GM12878 (cell line): ENCODE data around the gene ZNF423. TPM values are rescaled to one million over a fixed set of nuclear protein-coding genes. Genes with fewer than 3 reads are reported as not detected.

Source experiments
- ATAC-seq: fragments of 200-7000 bp; cut with Tn5 transposase; 3 replicates; pipeline ENCODE4 v1.9.1; 2020; ENCODE audit warnings: mild to moderate bottlenecking, moderate library complexity
- BruUV-seq: library from RNA; stranded (reverse); fragments of 400-500 nt; replicated peaks from 2 replicates; lab custom pipeline; 2021; lab: Mats Ljungman, UMichigan
- CTCF ChIA-PET: fragments of 300-600 bp; sonication (Branson Sonifier 250); formaldehyde crosslinking; extraction: SDS; loops from one replicate; lab custom pipeline; 2021; ENCODE audit warnings: inconsistent platforms; lab: Yijun Ruan, JAX
- POLR2A ChIA-PET: fragments of 350-600 bp; formaldehyde crosslinking; extraction: SDS; loops from one replicate; lab custom pipeline; 2021; ENCODE audit warnings: inconsistent platforms; lab: Charles Lee
- RAD21 ChIA-PET: fragments of 300-600 bp; sonication (Branson Sonifier 250); formaldehyde crosslinking; loops from one replicate; lab custom pipeline; 2023; ENCODE audit warnings: antibody characterized with exemption; ENCODE audit not compliant: unreplicated experiment; lab: Charles Lee
- SMC1A ChIA-PET: fragments of 300-600 bp; sonication (Branson Sonifier 250); formaldehyde crosslinking; loops from one replicate; lab custom pipeline; 2023; ENCODE audit not compliant: unreplicated experiment, uncharacterized antibody; lab: Charles Lee
- DNase-seq: peaks from one replicate; pipeline ENCODE4 v3.0.0-alpha.2; 2011; ENCODE audit warnings: low read depth, low spot score
- FAIRE-seq: peaks from 3 replicates; lab custom pipeline; 2011; peaks lifted over from hg19 to GRCh38; lab: Jason Lieb, UNC
- H2AFZ ChIP-seq: 2 replicates; pipeline ENCODE4 v1.6.0; 2011; ENCODE audit warnings: low read depth, low read length, control low read depth; ENCODE audit not compliant: control insufficient read depth
- H3K27ac ChIP-seq: 2 replicates; pipeline ENCODE4 v1.5.1; 2011; ENCODE audit warnings: control low read depth; ENCODE audit not compliant: control insufficient read depth, insufficient read depth
- H3K27me3 ChIP-seq, 2 experiments: replicated peaks in 1 of 2; 2 replicates each; pipeline versions ENCODE4 v1.6.0 to v1.6.1; 2011; ENCODE audit warnings: low read length in 1 of 2; ENCODE audit not compliant: control insufficient read depth in 2 of 2, insufficient read depth in 2 of 2
- H3K36me3 ChIP-seq, 2 experiments: 2 replicates each; pipeline ENCODE4 v1.5.1; 2011; ENCODE audit warnings: low read length in 1 of 2; ENCODE audit not compliant: control insufficient read depth in 2 of 2, insufficient read depth in 2 of 2
- H3K4me1 ChIP-seq: 2 replicates; pipeline ENCODE4 v1.6.1; 2011; ENCODE audit warnings: mild to moderate bottlenecking, low read length, moderate library complexity, mixed read lengths; ENCODE audit not compliant: control insufficient read depth, insufficient read depth
- H3K4me2 ChIP-seq: 2 replicates; pipeline ENCODE4 v1.6.0; 2011; ENCODE audit warnings: control low read depth; ENCODE audit not compliant: control insufficient read depth, insufficient read depth
- H3K4me3 ChIP-seq: fragments of 200-600 bp; sonication (generic); 2 replicates; pipeline ENCODE4 v1.5.1; 2016
- H3K79me2 ChIP-seq: 2 replicates; pipeline ENCODE4 v1.6.0; 2011; ENCODE audit warnings: low read length; ENCODE audit not compliant: control insufficient read depth, insufficient read depth
- H3K9ac ChIP-seq: 2 replicates; pipeline ENCODE4 v1.8.0; 2011; ENCODE audit warnings: low read length, control low read depth, mixed read lengths; ENCODE audit not compliant: control insufficient read depth, insufficient read depth
- H3K9me3 ChIP-seq: replicated peaks from 3 replicates; pipeline ENCODE4 v1.5.1; 2011; ENCODE audit warnings: mild to moderate bottlenecking, low read length; ENCODE audit not compliant: control insufficient read depth, insufficient read depth
- H4K20me1 ChIP-seq: 2 replicates; pipeline ENCODE4 v1.6.0; 2011; ENCODE audit not compliant: control insufficient read depth, insufficient read depth
- BCL11A ChIP-seq: IDR thresholded peaks from 2 replicates; pipeline ENCODE4 v1.6.1; 2011; ENCODE audit warnings: low read depth, low read length
- EED ChIP-seq: sonication (generic); IDR thresholded peaks from 2 replicates; pipeline ENCODE4 v1.6.1; 2016; ENCODE audit warnings: antibody characterized with exemption, low read depth
- FOXK2 ChIP-seq: fragments of 450-650 bp; IDR thresholded peaks from 2 replicates; pipeline ENCODE4 v1.6.1; 2017; ENCODE audit warnings: mild to moderate bottlenecking, moderate library complexity
- GABPA ChIP-seq: IDR thresholded peaks from 2 replicates; pipeline ENCODE4 v1.6.1; 2014; ENCODE audit warnings: antibody characterized with exemption, low read depth, mild to moderate bottlenecking, inconsistent platforms
- MYC ChIP-seq: IDR thresholded peaks from 2 replicates; pipeline ENCODE4 v1.6.1; 2011; ENCODE audit warnings: mild to moderate bottlenecking, low read length, moderate library complexity, inconsistent platforms; ENCODE audit not compliant: insufficient read depth, insufficient replicate concordance, insufficient read length, severe bottlenecking
- RAD21 ChIP-seq: IDR thresholded peaks from 2 replicates; pipeline ENCODE4 v1.6.1; 2011; ENCODE audit warnings: mild to moderate bottlenecking, low read depth, low read length, moderate library complexity; ENCODE audit not compliant: insufficient read depth
- RCOR1 ChIP-seq: conservative IDR thresholded peaks from 2 replicates; pipeline ENCODE4 v1.6.1; 2012; ENCODE audit warnings: low read depth, low read length, improper control_type of control experiment
- SUZ12 ChIP-seq: fragments of 200-600 bp; sonication (generic); IDR thresholded peaks from one replicate; pipeline ENCODE4 v1.6.1; 2018; ENCODE audit warnings: antibody characterized with exemption, mild to moderate bottlenecking; ENCODE audit not compliant: unreplicated experiment
- TCF12 ChIP-seq: IDR thresholded peaks from 2 replicates; pipeline ENCODE4 v1.6.1; 2011; ENCODE audit warnings: low read depth, mild to moderate bottlenecking, low read length
- TCF3 ChIP-seq: IDR thresholded peaks from 2 replicates; pipeline ENCODE4 v1.6.1; 2012; ENCODE audit warnings: low read depth, mild to moderate bottlenecking, low read length, borderline replicate concordance; ENCODE audit not compliant: insufficient read depth
- WGBS: methylation state at CpG from one replicate; pipeline ENCODE4 v1.1.6; 2016; ENCODE audit warnings: low lambda C conversion rate; ENCODE audit not compliant: insufficient replicate concordance, insufficient coverage; ENCODE audit errors: missing lambda C conversion rate; 5-methylcytosine and 5-hydroxymethylcytosine counted together
- in situ Hi-C: fragments of 300-500 bp; cut with MboI; formaldehyde crosslinking; loops from 9 replicates; pipeline ENCODE4 v1.14.3; 2018; ENCODE audit warnings: mixed read lengths
- intact Hi-C: fragments of 100-400 bp; cut with micrococcal nuclease; formaldehyde crosslinking; loops from one replicate; pipeline ENCODE4 v1.14.2; 2022; ENCODE audit not compliant: unreplicated experiment
- polyA plus RNA-seq, 11 experiments: library from polyadenylated mRNA; depleted of rRNA in 4 of 11; unstranded in 6 of 11; stranded (reverse) in 5 of 11; fragments of >200 nt; fragmentation: Nextera tagmentation in 4 of 11; fragmentation: Illumina TruSeq in 1 of 11; extraction: Ambion mirVana in 4 of 11; extraction: Trizol in 1 of 11; gene quantifications; 1 replicate in 1 of 11; 2 replicates in 10 of 11; pipeline versions ENCODE4 v1.2.1 to v1.2.3, GENCODE V29; 2011 to 2016; ENCODE audit warnings: inconsistent platforms in 2 of 11, missing spikeins in 2 of 11, low read depth in 1 of 11
- total RNA-seq, 4 experiments: library from RNA; depleted of rRNA in 3 of 4; stranded (reverse); fragments of >200 nt in 3 of 4; fragmentation: Illumina TruSeq in 1 of 4; extraction: Trizol in 1 of 4; gene quantifications; 2 replicates each; pipeline versions ENCODE4 v1.2.1 to v1.2.3, GENCODE V29; 2013 to 2021
- TF ChIP-seq, protein P1 (sequence below): fragments of 150-350 bp; IDR thresholded peaks from 2 replicates; pipeline ENCODE4 v1.6.1; 2016; ENCODE audit warnings: low read depth, low read length
- TF ChIP-seq, protein P2 (sequence below): fragments of 450-650 bp; IDR thresholded peaks from 2 replicates; pipeline ENCODE4 v1.6.1; 2018; ENCODE audit warnings: borderline replicate concordance, mild to moderate bottlenecking; ENCODE audit not compliant: partially characterized antibody

The ZNF423 gene
- total and polyA plus RNA-seq, 10 of the 15 experiments (the other 5 are each of a cell fraction or from before 2014, with no cell fraction given): 0.03 to 0.64 (median 0.10) TPM

DNA sequence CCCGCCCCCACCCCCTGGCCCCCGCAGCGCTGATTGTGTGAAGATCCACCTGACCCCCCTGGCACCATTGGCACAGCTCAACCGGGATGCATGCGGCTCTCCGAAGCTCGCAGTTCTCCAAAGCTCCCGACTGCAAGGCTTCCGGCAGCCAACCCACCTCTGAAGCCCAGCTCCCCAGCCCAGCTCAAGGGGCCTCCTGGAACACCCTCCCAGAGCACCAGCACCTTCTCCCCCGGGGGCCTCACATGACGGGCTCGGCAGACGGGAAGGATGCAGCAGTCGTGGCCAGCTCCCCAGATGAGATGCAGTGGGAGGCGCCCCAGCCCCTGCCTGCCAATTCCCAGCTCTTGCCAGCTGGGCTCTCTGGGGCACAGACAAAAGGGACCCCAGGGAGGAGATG, 215.3 kb downstream of the ZNF423 start:
- intact Hi-C loops: no loop called here
- POLR2A ChIA-PET: no interaction called here
- 20% methylated on average over 12 of the region's 15 CpGs for WGBS

More for the DNA sequence above, 215.3 kb downstream of the ZNF423 start:
- Histone ChIP-seq H3K4me3 (no peak overlapping the region), H3K9ac (no peak overlapping the region), H2AFZ (peak overlapping the region; percentile 29; the same call in 1 of the 2 replicates), H3K4me1 (peaks cover 20% of the 10 kb centered on the region), H3K79me2 (no peaks in the 10 kb centered on the region), H3K27me3 (no peaks in the 10 kb centered on the region; a peak in 1 of 4 replicates), H4K20me1 (no peaks in the 10 kb centered on the region), H3K27ac (no peak overlapping the region), H3K9me3 (no peaks in the 10 kb centered on the region), H3K36me3 (no peaks in the 10 kb centered on the region), H3K4me2 (no peak overlapping the region; the same call in 1 of the 2 replicates)
- FAIRE-seq: no peak
- no peak for DNase-seq
- ChIA-PET SMC1A (no interaction called here), RAD21 (no interaction called here), CTCF (no interaction called here)
- TF ChIP-seq MYC (no peak), RCOR1 (no peak), EED (no peak), TCF12 (no peak), BCL11A (no peak), SUZ12 (no peak), TCF3 (no peak), FOXK2 (no peak), RAD21 (no peak), GABPA (no peak)
- TF ChIP-seq, protein P1, sequence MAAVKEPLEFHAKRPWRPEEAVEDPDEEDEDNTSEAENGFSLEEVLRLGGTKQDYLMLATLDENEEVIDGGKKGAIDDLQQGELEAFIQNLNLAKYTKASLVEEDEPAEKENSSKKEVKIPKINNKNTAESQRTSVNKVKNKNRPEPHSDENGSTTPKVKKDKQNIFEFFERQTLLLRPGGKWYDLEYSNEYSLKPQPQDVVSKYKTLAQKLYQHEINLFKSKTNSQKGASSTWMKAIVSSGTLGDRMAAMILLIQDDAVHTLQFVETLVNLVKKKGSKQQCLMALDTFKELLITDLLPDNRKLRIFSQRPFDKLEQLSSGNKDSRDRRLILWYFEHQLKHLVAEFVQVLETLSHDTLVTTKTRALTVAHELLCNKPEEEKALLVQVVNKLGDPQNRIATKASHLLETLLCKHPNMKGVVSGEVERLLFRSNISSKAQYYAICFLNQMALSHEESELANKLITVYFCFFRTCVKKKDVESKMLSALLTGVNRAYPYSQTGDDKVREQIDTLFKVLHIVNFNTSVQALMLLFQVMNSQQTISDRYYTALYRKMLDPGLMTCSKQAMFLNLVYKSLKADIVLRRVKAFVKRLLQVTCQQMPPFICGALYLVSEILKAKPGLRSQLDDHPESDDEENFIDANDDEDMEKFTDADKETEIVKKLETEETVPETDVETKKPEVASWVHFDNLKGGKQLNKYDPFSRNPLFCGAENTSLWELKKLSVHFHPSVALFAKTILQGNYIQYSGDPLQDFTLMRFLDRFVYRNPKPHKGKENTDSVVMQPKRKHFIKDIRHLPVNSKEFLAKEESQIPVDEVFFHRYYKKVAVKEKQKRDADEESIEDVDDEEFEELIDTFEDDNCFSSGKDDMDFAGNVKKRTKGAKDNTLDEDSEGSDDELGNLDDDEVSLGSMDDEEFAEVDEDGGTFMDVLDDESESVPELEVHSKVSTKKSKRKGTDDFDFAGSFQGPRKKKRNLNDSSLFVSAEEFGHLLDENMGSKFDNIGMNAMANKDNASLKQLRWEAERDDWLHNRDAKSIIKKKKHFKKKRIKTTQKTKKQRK: no peak
- TF ChIP-seq, protein P2, sequence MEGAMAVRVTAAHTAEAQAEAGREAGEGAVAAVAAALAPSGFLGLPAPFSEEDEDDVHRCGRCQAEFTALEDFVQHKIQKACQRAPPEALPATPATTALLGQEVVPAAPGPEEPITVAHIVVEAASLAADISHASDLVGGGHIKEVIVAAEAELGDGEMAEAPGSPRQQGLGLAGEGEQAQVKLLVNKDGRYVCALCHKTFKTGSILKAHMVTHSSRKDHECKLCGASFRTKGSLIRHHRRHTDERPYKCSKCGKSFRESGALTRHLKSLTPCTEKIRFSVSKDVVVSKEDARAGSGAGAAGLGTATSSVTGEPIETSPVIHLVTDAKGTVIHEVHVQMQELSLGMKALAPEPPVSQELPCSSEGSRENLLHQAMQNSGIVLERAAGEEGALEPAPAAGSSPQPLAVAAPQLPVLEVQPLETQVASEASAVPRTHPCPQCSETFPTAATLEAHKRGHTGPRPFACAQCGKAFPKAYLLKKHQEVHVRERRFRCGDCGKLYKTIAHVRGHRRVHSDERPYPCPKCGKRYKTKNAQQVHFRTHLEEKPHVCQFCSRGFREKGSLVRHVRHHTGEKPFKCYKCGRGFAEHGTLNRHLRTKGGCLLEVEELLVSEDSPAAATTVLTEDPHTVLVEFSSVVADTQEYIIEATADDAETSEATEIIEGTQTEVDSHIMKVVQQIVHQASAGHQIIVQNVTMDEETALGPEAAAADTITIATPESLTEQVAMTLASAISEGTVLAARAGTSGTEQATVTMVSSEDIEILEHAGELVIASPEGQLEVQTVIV: no peak
- BruUV-seq: no TSS peak
- no peak for ATAC-seq
- in situ Hi-C loops: no loop called here
